Measurements from ENCODE around the gene BRINP3.

The BRINP3 gene

DNA sequence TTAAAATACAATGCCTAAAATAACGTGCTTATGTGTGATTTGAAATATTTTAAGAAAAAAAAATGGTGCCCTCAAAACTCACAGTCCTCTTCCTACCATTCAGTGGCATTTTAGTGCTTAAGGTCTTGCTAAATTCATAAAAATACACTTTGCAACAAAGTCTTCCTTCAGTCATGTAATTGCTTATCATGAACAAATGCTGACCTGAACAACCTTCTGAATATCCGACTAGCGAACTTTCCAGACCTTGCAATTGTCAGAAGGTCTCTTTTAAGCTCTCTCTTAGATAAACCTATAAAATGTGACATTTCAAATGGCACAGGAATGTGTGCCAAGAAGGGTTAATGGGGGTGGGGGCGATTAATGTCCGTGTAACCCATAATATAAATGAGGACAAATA is 858 bp downstream of the BRINP3 start:
- Histone ChIP-seq H3K9me3 (ENCODE audit: low read length) (no peaks in the 10 kb centered on the region), H3K4me3 (ENCODE audit: low read depth in 1 of 2, low read length in 2 of 2) (no peak overlapping the region), H3K27me3 (ENCODE audit: control insufficient read depth in 1 of 2, insufficient read depth in 2 of 2, low read length in 2 of 2) (peaks cover 24 to 37% of the 10 kb centered on the region in 2 donors), H3K4me1 (ENCODE audit: insufficient read depth, low read length) (peaks cover 6% of the 10 kb centered on the region), H3K27ac (ENCODE audit: low read depth, low read length) (no peak overlapping the region), H3K9ac (ENCODE audit: low read length) (no peak overlapping the region), H3K36me3 (ENCODE audit: insufficient read depth, low read length) (no peaks in the 10 kb centered on the region)

DNA sequence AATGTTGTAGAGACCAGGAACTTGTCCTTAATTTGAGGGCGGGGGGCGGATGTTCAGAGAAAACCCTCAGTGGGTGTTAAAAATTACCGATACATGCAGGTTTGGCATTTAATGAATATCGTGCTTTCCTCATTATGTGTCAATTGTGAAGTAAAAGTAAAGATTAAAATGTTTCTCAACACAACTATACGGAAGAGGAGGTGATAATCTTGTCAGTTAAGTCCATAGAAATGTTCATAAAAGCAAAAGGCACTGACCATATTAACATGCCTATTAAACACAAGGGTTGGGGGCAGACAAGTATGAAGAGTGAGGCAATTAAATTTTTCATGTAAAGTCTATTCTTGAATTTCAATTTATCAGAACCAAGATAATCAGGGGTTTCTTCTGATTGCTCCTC is 1.3 kb downstream of the BRINP3 start:
- Histone ChIP-seq H3K27ac (ENCODE audit: low read depth, low read length) (no peak overlapping the region), H3K9ac (ENCODE audit: low read length) (no peak overlapping the region), H3K4me1 (ENCODE audit: insufficient read depth, low read length) (peaks cover 6% of the 10 kb centered on the region), H3K4me3 (ENCODE audit: low read depth in 1 of 2, low read length in 2 of 2) (no peak overlapping the region), H3K9me3 (ENCODE audit: low read length) (no peaks in the 10 kb centered on the region), H3K27me3 (ENCODE audit: control insufficient read depth in 1 of 2, insufficient read depth in 2 of 2, low read length in 2 of 2) (peaks cover 24 to 37% of the 10 kb centered on the region in 2 donors), H3K36me3 (ENCODE audit: insufficient read depth, low read length) (no peaks in the 10 kb centered on the region)

DNA sequence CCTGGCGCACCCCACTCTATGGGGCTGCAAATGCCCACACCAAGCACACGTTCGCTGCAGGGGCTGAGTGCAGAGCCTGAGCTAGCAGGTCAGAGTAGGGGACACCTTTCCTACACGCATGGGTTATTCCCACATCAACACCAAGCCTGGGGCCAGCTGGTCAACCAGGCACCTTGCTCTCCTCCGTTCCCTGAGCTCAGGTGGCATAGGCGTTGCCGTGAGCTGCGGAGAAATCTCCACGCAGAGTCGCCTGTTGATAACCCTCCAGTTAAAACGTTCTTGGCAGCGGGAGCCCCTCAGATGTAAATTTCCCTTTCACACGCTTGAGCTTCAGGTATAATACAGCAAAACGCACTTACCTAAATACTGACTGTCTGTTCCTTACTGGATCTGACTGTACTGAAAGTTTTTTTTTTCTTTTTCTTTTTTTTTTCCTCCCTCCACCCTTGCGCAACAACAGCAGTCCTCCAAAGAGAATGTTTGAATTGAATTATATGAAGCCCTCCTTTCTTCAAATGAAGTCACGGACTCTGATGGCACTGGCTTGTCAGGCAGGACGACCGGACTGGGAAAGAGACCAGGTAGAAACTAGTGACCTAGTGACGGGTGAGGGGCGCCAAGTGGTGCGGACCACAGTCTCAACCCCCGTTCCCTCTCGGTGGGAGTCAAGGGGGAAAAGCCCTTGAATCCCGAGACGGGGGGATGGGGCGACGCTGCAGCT is 2.1 kb downstream of the BRINP3 start:
- no peak overlapping the region for H3K27ac ChIP-seq (ENCODE audit: low read depth, low read length)

DNA sequence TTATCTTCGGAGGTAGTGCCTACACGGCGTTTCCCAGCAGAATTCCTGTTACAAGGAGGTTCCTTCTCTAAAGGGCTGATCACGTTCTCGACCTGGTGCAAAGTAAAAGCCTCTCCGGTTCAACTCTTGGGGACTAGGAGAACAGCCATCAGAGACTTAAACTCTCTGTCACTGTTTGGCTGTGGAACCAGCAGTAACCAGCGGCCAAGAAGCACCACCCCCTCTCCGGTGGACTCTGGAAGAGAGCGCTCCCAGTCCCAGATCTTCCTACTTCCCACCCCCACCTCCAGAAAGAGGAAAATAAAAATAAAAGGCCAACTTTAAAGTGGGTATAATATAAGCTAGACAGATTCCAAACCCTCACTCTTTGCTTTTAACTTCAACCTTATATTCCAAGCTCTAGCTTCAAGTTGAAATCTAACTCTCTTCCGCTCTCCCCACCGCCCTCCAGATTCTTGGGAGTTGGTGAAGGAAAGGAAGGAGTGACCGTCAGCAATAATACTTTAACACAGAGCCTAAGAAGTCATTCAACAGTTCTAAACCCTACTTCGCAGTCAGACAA is 2.9 kb downstream of the BRINP3 start:
- Histone ChIP-seq H3K9ac (ENCODE audit: low read length) (no peak overlapping the region), H3K27ac (ENCODE audit: low read depth, low read length) (no peak overlapping the region), H3K4me3 (ENCODE audit: low read depth in 1 of 2, low read length in 2 of 2) (no peak overlapping the region), H3K27me3 (ENCODE audit: control insufficient read depth in 1 of 2, insufficient read depth in 2 of 2, low read length in 2 of 2) (peaks cover 24 to 37% of the 10 kb centered on the region in 2 donors), H3K36me3 (ENCODE audit: insufficient read depth, low read length) (no peaks in the 10 kb centered on the region), H3K9me3 (ENCODE audit: low read length) (no peaks in the 10 kb centered on the region), H3K4me1 (ENCODE audit: insufficient read depth, low read length) (peaks cover 6% of the 10 kb centered on the region)

More for the DNA sequence above, 2.1 kb downstream of the BRINP3 start:
- Histone ChIP-seq H3K4me3 (ENCODE audit: low read depth in 1 of 2, low read length in 2 of 2) (peak overlapping the region in 1 of 2 donors; percentile 39), H3K9me3 (ENCODE audit: low read length) (no peaks in the 10 kb centered on the region), H3K36me3 (ENCODE audit: insufficient read depth, low read length) (no peaks in the 10 kb centered on the region), H3K9ac (ENCODE audit: low read length) (no peak overlapping the region), H3K4me1 (ENCODE audit: insufficient read depth, low read length) (peaks cover 6% of the 10 kb centered on the region), H3K27me3 (ENCODE audit: control insufficient read depth in 1 of 2, insufficient read depth in 2 of 2, low read length in 2 of 2) (peaks cover 24 to 37% of the 10 kb centered on the region in 2 donors)

DNA sequence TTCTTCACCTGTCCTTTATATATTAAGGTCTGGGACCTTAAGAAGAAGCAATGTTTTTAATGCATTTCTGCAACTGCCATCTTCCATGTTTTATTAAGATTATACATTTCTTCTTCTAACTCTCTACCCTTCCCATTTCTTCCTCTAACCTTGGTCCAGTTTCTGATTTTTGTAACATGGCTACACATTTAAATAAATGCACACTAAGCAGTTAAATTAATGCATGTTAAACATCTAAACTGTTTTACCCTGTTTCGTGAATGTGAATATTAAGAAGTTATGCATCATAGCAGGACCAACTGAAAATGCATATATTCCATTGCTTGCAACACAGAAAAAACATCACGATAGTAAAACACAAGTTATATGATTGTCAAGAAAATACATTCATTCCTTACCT is 3.7 kb downstream of the BRINP3 start:
- H3K4me3 ChIP-seq (ENCODE audit: low read depth in 1 of 2, low read length in 2 of 2), result no peak overlapping the region
- H3K9me3 ChIP-seq (ENCODE audit: low read length), result no peaks in the 10 kb centered on the region
- no peak overlapping the region for H3K27ac ChIP-seq (ENCODE audit: low read depth, low read length)
- no peaks in the 10 kb centered on the region for H3K36me3 ChIP-seq (ENCODE audit: insufficient read depth, low read length)
- peaks cover 6% of the 10 kb centered on the region for H3K4me1 ChIP-seq (ENCODE audit: insufficient read depth, low read length)
- peaks cover 21 to 37% of the 10 kb centered on the region in 2 donors for H3K27me3 ChIP-seq (ENCODE audit: control insufficient read depth in 1 of 2, insufficient read depth in 2 of 2, low read length in 2 of 2)
- H3K9ac ChIP-seq (ENCODE audit: low read length), result no peak overlapping the region

DNA sequence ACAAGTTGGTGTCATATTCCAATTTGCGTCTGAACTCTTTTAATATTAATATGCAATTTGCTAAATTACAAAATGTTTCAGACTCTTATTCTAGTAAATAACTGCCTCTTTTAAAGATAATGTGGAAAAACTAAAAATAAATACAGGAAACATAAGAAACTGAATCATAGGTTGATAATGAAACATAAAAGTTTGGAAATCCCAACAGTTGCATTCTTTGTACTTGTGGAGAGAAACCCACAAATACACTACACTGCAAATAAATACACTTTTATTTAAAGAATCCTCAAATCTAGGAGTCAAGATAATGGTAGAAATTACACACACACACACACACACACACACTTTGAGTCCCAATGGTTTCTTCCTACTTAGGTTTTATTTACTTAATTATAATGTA is 5.2 kb downstream of the BRINP3 start:
- peaks cover 6% of the 10 kb centered on the region for H3K4me1 ChIP-seq (ENCODE audit: insufficient read depth, low read length)
- no peaks in the 10 kb centered on the region for H3K36me3 ChIP-seq (ENCODE audit: insufficient read depth, low read length)
- no peaks in the 10 kb centered on the region for H3K9me3 ChIP-seq (ENCODE audit: low read length)
- H3K27me3 ChIP-seq (ENCODE audit: control insufficient read depth in 1 of 2, insufficient read depth in 2 of 2, low read length in 2 of 2), result peaks cover 21 to 27% of the 10 kb centered on the region in 2 donors
- no peak overlapping the region for H3K9ac ChIP-seq (ENCODE audit: low read length)
- H3K4me3 ChIP-seq (ENCODE audit: low read depth in 1 of 2, low read length in 2 of 2), result no peak overlapping the region
- H3K27ac ChIP-seq (ENCODE audit: low read depth, low read length), result no peak overlapping the region

DNA sequence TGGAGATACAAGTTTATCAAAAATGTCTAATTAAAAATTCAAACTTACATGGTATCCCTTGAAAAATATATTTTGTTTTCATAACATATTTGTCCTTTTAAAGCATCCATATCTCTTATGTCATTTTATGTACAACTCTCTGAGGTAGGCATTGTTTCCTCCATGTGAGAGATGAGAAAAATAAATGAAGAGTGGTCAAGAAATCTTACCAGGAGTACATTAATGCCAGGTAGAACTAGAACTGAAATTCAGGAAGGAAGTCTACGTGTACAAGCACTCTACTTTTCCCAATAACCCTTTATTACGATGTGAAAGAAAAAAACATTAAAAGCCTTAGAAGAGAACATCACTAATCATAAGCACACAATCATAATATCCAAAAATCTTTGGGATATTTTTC is 5.6 kb downstream of the BRINP3 start:
- Histone ChIP-seq H3K4me3 (ENCODE audit: low read depth in 1 of 2, low read length in 2 of 2) (no peak overlapping the region), H3K27me3 (ENCODE audit: control insufficient read depth in 1 of 2, insufficient read depth in 2 of 2, low read length in 2 of 2) (peaks cover 21 to 23% of the 10 kb centered on the region in 2 donors), H3K36me3 (ENCODE audit: insufficient read depth, low read length) (no peaks in the 10 kb centered on the region), H3K9ac (ENCODE audit: low read length) (no peak overlapping the region), H3K4me1 (ENCODE audit: insufficient read depth, low read length) (peaks cover 6% of the 10 kb centered on the region), H3K9me3 (ENCODE audit: low read length) (no peaks in the 10 kb centered on the region), H3K27ac (ENCODE audit: low read depth, low read length) (no peak overlapping the region)

DNA sequence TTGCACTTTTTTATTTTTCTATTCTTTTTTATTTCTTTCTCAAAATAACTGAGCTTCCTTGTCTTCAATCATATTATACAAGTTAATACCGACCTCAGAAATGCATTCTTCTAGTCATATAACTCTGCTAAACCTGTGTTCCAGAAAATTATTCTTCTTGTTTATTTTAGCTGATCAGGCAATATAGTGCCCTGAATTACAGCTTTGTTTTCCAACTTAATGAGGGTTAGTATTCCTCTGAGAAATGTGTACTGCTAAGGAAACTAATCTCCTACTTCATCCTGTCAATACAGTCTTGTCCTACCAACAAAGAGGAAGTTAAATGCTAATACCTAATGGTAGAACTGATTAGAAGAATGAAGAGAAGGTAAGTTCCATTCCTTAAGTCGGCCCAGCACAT is 13.0 kb downstream of the BRINP3 start:
- Histone ChIP-seq H3K36me3 (ENCODE audit: insufficient read depth, low read length) (no peaks in the 10 kb centered on the region), H3K27me3 (ENCODE audit: control insufficient read depth in 1 of 2, insufficient read depth in 2 of 2, low read length in 2 of 2) (no peaks in the 10 kb centered on the region), H3K9me3 (ENCODE audit: low read length) (no peaks in the 10 kb centered on the region), H3K4me1 (ENCODE audit: insufficient read depth, low read length) (no peaks in the 10 kb centered on the region), H3K27ac (ENCODE audit: low read depth, low read length) (no peak overlapping the region), H3K4me3 (ENCODE audit: low read depth in 1 of 2, low read length in 2 of 2) (no peak overlapping the region), H3K9ac (ENCODE audit: low read length) (no peak overlapping the region)

DNA sequence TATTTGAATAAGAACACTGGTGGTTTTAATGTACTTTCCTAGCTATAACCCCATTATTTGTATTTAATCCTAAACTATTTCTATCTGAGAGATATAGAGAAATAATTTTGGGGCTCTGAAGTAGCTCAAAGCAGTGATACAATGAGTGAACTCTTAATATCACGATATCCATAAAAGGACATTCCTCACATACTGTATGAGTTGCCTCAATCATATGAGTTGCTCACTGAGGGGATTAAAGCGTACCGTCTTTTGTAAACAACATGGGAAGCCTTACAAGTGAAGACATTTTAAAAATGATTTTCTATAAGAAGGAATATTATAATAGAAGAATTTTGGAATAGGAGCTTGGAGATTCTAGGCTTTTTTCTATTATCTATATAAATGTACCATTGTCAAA is 21.5 kb downstream of the BRINP3 start:
- Histone ChIP-seq H3K36me3 (ENCODE audit: insufficient read depth, low read length) (no peaks in the 10 kb centered on the region), H3K4me1 (ENCODE audit: insufficient read depth, low read length) (no peaks in the 10 kb centered on the region), H3K27ac (ENCODE audit: low read depth, low read length) (no peak overlapping the region), H3K27me3 (ENCODE audit: control insufficient read depth in 1 of 2, insufficient read depth in 2 of 2, low read length in 2 of 2) (no peaks in the 10 kb centered on the region), H3K9ac (ENCODE audit: low read length) (no peak overlapping the region), H3K4me3 (ENCODE audit: low read depth in 1 of 2, low read length in 2 of 2) (no peak overlapping the region), H3K9me3 (ENCODE audit: low read length) (no peaks in the 10 kb centered on the region)

DNA sequence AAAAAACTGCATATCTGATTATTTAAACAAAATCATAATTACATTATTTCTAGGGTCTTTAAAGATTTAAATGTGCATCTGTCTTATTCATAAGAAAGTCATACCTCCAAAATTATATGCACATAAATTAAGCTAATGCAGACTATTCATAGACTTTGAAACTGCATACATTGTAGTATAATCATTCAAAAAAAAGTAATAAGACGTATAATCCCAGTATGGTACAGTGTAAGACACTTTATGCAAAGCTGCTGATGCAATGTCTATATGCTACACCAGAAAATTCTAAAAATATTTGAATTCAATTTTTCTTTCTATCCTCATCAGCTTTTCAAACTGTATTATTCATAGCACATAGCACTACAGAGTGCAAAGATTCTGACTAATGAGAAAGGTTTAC is 22.0 kb downstream of the BRINP3 start:
- Histone ChIP-seq H3K27ac (ENCODE audit: low read depth, low read length) (no peak overlapping the region), H3K4me1 (ENCODE audit: insufficient read depth, low read length) (no peaks in the 10 kb centered on the region), H3K36me3 (ENCODE audit: insufficient read depth, low read length) (no peaks in the 10 kb centered on the region), H3K9me3 (ENCODE audit: low read length) (no peaks in the 10 kb centered on the region), H3K4me3 (ENCODE audit: low read depth in 1 of 2, low read length in 2 of 2) (no peak overlapping the region), H3K9ac (ENCODE audit: low read length) (no peak overlapping the region), H3K27me3 (ENCODE audit: control insufficient read depth in 1 of 2, insufficient read depth in 2 of 2, low read length in 2 of 2) (no peaks in the 10 kb centered on the region)

DNA sequence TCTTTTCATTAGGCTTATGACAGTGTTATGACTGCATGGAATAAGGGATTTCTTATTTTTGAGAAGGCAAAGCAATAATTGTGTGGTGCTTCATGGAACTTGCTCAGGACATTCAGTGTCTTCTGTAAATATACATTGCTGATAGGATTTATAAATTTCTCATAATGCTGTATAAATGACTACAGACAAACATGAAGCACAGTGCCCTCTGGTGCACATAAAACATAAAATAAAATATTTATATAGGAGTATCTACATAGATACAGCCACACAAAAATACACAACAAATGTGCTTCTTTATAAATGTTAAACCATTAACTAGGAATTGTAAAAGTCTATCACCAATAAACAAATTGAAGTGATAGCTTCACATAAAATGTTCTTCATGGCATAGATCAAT is 24.1 kb downstream of the BRINP3 start:
- no peaks in the 10 kb centered on the region for H3K27me3 ChIP-seq (ENCODE audit: control insufficient read depth in 1 of 2, insufficient read depth in 2 of 2, low read length in 2 of 2)
- no peaks in the 10 kb centered on the region for H3K9me3 ChIP-seq (ENCODE audit: low read length)

DNA sequence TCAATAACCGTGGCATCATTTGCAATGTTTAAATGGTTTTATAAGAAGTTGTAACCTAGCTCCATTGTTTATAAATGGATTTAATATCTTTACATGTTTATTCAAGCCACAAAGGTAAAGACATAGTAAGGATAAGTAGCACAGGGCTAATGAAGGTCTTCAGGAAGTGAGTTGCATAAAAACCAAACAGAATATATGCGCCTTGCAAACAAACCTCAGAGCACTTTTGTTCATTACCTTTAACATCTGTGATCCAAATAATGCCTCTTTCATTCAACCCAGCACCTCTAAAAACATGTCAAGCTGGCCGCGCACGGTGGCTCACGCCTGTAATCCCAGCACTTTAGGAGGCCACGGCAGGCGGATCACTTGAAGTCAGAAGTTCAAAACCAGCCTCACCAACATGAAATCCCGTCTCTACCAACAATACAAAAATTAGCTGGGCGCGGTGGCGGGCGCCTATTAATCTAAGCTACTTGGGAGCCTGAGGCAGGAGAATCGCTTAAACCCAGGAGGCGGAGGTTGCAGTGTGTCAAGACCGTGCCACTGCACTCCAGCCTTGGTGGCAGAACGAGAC is 25.3 kb downstream of the BRINP3 start:
- H3K27ac ChIP-seq (ENCODE audit: low read depth, low read length), result no peak overlapping the region
- H3K36me3 ChIP-seq (ENCODE audit: insufficient read depth, low read length), result no peaks in the 10 kb centered on the region
- H3K4me1 ChIP-seq (ENCODE audit: insufficient read depth, low read length), result no peaks in the 10 kb centered on the region
- no peaks in the 10 kb centered on the region for H3K27me3 ChIP-seq (ENCODE audit: control insufficient read depth in 1 of 2, insufficient read depth in 2 of 2, low read length in 2 of 2)
- H3K9ac ChIP-seq (ENCODE audit: low read length), result no peak overlapping the region
- H3K4me3 ChIP-seq (ENCODE audit: low read depth in 1 of 2, low read length in 2 of 2), result no peak overlapping the region
- H3K9me3 ChIP-seq (ENCODE audit: low read length), result no peaks in the 10 kb centered on the region

More for the DNA sequence above, 24.1 kb downstream of the BRINP3 start:
- Histone ChIP-seq H3K4me1 (ENCODE audit: insufficient read depth, low read length) (no peaks in the 10 kb centered on the region), H3K9ac (ENCODE audit: low read length) (no peak overlapping the region), H3K27ac (ENCODE audit: low read depth, low read length) (no peak overlapping the region), H3K36me3 (ENCODE audit: insufficient read depth, low read length) (no peaks in the 10 kb centered on the region), H3K4me3 (ENCODE audit: low read depth in 1 of 2, low read length in 2 of 2) (no peak overlapping the region)

Measured in muscle layer of colon (tissue), 2 donors.